HG02970 (cell line): ENCODE results near the gene TMEM147.
"Not testable (repeated sequence)": the region's sequence is repeated elsewhere in the genome, so short reads cannot be mapped to it uniquely, and the experiment has no call there.

ENCODE experiments used
- ATAC-seq: cut with Tn5 transposase; IDR thresholded peaks from one replicate; pipeline ENCODE4 v1.9.1; 2021; ENCODE audit warnings: mild to moderate bottlenecking, moderate library complexity, moderate number of reproducible peaks; ENCODE audit not compliant: unreplicated experiment, low FRiP score

The TMEM147 gene

DNA sequence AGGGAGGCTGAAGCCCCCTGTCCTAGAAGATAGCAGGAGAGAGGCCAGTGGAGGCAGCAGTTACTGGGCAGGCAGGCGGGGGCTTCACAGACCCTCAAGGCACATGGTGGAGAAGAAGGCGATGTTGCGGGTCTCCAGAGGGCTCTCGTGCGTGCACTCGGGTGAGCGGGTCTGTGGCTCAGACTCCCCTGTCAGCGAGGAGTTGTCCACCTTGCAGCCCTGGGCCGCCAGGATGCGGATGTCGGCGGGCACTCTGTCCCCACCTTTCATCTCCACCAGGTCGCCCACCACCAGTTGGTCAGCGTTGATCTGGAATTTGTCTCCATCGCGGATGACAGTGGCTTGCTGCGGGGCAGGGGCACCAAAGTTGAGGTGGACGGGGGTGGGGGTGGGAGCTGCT, 14.8 kb downstream of the TMEM147 start:
- ATAC-seq: no peak

- no peak for ATAC-seq
These were observed 15.3 kb downstream of the TMEM147 start for GRCh38 chr19:35560677-35561076.

DNA sequence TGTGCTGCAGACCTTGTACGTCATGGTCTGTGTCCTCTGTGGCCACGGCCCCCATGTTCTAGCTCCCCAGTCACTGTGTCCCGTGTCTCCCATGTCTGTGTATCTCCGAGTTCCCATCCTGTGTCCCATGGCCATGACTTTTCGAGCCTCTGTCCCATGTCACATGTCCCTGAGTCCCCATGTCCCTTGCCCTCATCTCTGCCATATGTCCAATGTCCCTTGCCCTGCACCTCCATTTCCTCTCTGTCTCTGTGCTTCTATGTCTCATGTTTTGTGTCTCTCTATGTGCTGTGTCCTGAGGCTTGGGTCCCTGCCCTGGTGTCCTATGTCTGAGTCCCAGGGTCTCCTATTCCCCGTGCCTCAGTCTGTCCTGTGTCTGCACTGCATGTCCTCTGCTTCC, 16.0 kb downstream of the TMEM147 start:
- ATAC-seq: no peak

GRCh38 chr19:35562336-35562735, 16.9 kb downstream of the TMEM147 start:
- ATAC-seq: no peak

GRCh38 chr19:35562776-35563175, 17.4 kb downstream of the TMEM147 start:
- no peak for ATAC-seq

GRCh38 chr19:35563207-35563829, 17.9 kb downstream of the TMEM147 start, which contains the start of gene ATP4A:
TSS of gene ATP4A (minus strand) at chr19:35563658. CDS start at chr19:35563629, 29 bp downstream.
- no peak for ATAC-seq

- no peak for ATAC-seq
These were observed 19.8 kb downstream of the TMEM147 start for GRCh38 chr19:35565016-35565856.

GRCh38 chr19:35566738-35567137, 21.3 kb downstream of the TMEM147 start:
- ATAC-seq: no peak

DNA sequence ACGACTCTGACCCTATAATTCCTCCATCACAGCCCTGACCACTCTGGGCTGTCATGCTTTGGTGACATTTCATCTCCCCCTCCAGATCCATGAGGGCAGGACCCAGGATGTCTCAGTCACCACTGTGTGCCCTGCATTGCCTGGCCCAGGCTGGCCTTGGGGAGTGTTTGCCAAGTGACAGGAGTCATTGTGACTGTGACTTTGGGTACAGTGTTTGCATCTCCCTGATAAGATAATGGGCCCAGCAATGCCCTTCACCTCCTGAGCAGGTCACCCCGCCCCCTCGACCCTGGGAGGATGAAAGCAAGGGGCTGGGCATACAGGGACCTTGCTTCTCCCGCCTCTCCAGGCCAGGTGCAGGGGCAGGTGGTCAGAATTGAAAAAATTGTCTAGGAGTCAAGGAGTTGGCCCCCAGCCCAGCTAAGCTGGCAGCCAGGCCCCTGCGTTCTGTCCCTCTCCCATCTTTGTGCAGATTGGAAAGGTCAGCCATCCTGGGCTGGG, 23.9 kb downstream of the TMEM147 start:
- ATAC-seq: no peak

GRCh38 chr19:35571406-35571965, 26.1 kb downstream of the TMEM147 start:
- ATAC-seq: no peak

DNA sequence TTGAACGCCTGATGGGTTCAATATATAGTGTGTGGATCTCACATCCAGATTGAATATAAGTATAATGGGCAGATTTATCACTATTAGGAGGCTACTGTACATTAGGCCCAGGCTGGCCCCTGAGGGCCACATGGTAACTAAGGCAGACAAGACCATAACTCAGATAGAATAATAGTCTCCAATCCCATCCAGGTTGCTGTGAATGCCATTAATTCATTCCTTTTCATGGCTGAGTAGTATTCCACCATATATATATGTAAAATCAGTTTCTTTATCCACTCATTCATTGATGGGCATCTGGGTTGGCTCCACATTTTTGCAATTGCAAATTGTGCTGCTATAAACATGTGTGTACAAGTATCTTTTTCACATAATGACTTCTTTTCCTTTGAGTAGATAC, 32.5 kb downstream of the TMEM147 start:
- ATAC-seq: no peak

DNA sequence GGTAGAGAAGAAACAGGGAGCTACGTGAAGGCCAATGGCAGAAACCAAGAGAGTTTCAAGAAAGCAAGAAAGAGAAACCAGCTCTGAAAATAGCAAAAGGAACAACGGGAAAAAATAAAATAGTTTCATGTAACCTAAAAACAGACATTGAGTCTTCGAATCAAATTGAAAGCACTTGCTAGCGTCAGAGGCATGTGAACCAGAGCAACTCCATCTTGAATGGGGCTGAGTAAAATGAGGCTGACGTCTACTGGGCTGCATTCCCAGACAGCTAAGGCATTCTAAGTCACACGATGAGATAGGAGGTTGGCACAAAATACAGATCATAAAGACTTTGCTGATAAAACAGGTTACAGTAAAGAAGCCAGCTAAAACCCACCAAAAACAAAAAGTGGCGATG, 33.3 kb downstream of the TMEM147 start:
- no peak for ATAC-seq

DNA sequence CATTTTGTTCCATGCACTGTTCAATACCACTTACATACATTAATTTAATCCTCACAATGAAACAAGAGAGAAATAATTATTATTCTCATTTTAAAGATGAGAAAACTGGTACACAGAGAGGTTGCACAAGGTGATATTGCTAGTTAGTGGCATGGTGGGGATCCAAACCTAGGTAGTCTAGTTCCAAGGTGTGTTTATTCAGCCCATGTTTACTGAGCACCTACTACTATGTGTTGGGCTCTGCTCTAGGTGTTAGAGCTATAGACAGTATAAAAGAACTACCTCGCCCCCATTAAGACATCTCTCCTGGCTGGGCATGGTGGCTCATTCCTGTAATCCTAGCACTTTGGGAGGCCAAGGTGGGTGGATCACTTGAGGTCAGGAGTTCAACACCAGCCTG, 37.3 kb downstream of the TMEM147 start:
- ATAC-seq: no peak

DNA sequence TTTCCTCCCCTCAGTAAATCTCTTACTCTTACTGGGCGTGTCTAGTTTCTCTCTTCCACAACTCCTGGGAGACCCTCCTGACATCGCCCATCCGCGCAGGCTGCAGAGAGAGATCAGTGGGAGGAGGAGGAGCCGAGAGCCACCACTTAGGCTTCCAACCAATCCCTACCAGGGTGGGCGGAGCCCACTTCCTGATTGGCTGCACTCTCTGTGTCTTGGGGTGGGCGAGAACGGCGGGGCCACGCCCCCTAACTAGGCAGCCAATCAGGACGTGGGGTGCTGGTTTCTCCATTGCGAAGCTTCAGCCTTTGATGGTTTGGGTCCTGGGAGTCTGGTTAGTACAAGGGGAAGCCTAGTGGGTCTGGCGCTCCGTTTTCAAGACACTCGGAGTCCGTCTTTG, 40.4 kb downstream of the TMEM147 start, which contains the start of gene PMIS2:
TSS of gene PMIS2 (plus strand) at position 326 of the 400 bp plus-strand sequence. CDS start 87 bp downstream, outside the sequence.
- ATAC-seq: no peak

GRCh38 chr19:35587321-35587720, 41.9 kb downstream of the TMEM147 start:
- no peak for ATAC-seq

DNA sequence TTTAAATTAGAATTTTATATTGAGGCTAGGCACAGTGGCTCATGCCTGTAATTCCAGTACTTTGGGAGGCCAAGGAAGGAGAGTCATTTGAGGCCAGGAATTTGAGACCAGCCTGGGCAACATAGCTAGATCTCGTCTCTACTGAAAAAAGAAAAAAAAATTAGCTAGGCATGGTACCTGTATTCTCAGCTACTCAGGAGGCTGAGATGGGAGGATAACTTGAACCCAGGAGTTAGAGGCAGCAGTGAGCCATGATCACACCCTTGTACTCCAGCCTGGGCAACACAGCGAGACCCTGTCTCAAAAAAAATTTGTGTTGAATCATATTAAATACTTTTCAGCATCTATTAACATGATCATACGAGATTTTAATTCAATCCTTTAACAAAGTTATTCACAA, 45.4 kb downstream of the TMEM147 start:
- no peak for ATAC-seq

DNA sequence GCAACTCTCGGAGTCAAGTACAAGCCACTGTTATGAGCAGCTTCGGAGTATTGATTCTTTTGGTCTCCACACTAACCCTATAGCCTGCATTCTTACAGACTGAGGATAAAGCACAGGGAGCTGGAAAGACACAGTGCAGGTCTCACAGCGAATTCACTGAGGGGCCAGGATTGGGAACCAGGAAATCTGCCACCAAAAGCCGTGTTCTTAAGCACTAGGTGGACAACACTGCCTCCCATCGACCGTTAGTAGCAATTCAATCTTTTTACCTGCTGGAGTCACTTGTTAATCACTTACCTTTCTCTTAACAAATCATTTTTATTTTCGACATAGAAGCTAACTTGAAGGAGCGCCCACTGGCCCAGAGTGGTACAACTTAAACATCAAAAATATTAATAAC, 46.8 kb downstream of the TMEM147 start:
- no peak for ATAC-seq

DNA sequence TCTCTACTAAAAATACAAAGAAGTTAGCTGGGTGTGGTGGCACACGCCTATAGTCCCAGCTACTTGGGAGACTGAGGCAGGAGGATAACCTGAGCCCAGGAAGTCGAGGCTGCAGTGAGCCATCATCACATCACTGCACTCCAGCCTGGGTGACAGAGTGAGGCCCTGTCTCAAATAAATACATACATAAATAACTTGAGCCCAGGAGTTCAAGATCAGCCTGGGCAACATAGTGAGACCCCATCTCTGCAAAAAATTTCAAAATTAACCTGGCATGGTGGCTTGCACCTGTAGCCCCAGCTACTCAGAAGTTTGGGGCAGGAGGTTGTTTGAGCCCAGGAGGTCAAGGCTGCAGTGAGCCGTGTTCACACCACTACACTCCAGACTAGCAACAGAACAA, 49.6 kb downstream of the TMEM147 start:
- ATAC-seq: not testable (repeated sequence)

DNA sequence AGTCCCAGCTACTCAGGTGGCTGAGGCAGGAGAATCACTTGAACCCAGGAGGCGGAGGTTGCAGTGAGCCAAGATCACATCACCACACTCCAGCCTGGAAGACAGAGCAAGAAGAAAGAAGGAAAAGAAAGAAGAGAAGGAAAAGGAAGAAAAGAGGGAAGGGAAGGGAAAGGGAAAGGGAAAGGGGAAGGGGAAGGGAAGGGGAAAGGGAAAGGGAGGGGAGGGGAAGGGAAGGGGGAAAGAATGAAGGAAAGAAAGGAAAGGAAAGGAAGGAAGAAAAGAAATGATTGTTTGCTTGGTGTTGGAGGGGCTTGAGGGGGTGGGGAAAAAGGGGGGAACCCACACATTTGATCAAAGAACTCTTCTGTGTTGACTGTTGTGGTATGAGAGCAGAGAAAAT, 50.5 kb downstream of the TMEM147 start:
- no peak for ATAC-seq

DNA sequence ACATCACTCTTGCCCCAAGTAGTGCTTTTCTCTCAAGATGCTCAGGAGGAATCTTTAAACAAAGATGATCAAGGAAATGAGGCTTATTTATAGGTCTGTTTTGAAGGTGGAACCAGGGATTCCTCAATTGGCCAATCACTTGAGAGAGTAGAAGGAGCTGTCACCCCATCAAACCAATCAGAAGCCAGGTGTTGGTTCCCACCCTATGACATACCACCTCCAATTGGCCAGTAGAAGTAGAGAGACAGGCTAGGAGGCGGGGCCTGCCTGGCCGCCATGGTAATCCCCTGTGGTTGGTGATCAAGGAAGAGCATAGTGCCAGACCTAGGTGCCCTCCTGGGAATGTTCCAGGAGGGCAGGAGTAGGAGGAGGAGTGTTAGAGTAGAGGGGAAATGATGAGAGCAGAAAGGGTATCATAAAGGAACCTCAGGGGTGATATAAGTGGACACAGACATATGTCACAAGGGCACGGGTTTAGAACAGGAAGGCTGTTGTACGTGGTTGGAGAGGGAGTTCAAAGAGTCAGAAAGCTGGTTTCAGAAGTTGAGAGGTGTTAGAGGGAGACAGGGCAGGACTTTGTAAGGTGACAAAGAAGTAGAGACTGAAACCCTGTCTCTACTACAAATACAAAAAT, 51.1 kb downstream of the TMEM147 start:
- no peak for ATAC-seq
